ENCODE measurements around the gene TRIP12. TPM values are rescaled to one million over a fixed set of nuclear protein-coding genes. Genes with fewer than 3 reads are reported as not detected.
A peak's percentile ranks its signal among the peaks of the same experiment; 100 is the strongest.
"Not testable (repeated sequence)": the region's sequence is repeated elsewhere in the genome, so short reads cannot be mapped to it uniquely, and the experiment has no call there.

TRIP12 gene
- total RNA-seq = 100 to 1,000 TPM; 156 to 182 (median 168) TPM

GRCh38 chr2:229921892-229922448, at the start of gene TRIP12:
Gene TRIP12 (minus strand): TSS chr2:229922009. CDS start chr2:229880079, 41,930 bp downstream.
- intact Hi-C loops (cut with DNase I) = loop anchor here (5.0 kb wide), 1 partner anchor 60 kb away; no protein-coding TSS in a partner anchor
- peak within 1 kb of the TSS; percentile 84 to 96 (median 90) for H3K4me3 ChIP-seq
- H3K4me1 ChIP-seq = peaks cover 27 to 47% (median 41%) of the 10 kb centered on the region in 4 donors
- TF ChIP-seq POLR2A (IDR thresholded peaks at IDR 0.05; ENCODE audit: low read depth) (peak; percentile 13), EP300 (IDR thresholded peaks at IDR 0.05) (no peak), POLR2AphosphoS5 (IDR thresholded peaks at IDR 0.05) (peak; percentile 64 to 77)
- no peaks in the 10 kb centered on the region for H3K9me3 ChIP-seq
- WGBS = 0% methylated on average over 16 of the region's 49 CpGs
- H3K27ac ChIP-seq (replicated peaks in 1 of 4) = peak within 1 kb of the TSS; percentile 97 to 100 (median 99)
- peak; percentile 98 for DNase-seq (ENCODE audit: extremely low spot score)
- H3K36me3 ChIP-seq = peaks cover 0 to 6% (median 2%) of the 10 kb centered on the region in 4 donors
- no peaks in the 10 kb centered on the region for H3K27me3 ChIP-seq

- DNase-seq (ENCODE audit: extremely low spot score) = no peak
- Histone ChIP-seq H3K9me3 (no peaks in the 10 kb centered on the region), H3K36me3 (no peaks in the 10 kb centered on the region), H3K27me3 (no peaks in the 10 kb centered on the region), H3K4me1 (peaks cover 3 to 13% (median 11%) of the 10 kb centered on the region in 4 donors), H3K27ac (replicated peaks in 1 of 4) (no peak overlapping the region), H3K4me3 (no peak overlapping the region)
- WGBS = 96% methylated on average over 3 of the region's 3 CpGs
- intact Hi-C loops (cut with DNase I) = no loop called here
- TF ChIP-seq POLR2A (IDR thresholded peaks at IDR 0.05; ENCODE audit: low read depth) (no peak), POLR2AphosphoS5 (IDR thresholded peaks at IDR 0.05) (no peak), CTCF (IDR thresholded peaks at IDR 0.05) (no peak), EP300 (IDR thresholded peaks at IDR 0.05) (no peak)
Observed at GRCh38 chr2:229971298-229971790, 49.5 kb upstream of the TRIP12 start.

GRCh38 chr2:229970406-229970805, 48.6 kb upstream of the TRIP12 start:
- DNase-seq (ENCODE audit: extremely low spot score) = no peak
- no peak for TF ChIP-seq CTCF (IDR thresholded peaks at IDR 0.05)
- TF ChIP-seq POLR2AphosphoS5 (IDR thresholded peaks at IDR 0.05) = no peak
- no peak for TF ChIP-seq POLR2A (IDR thresholded peaks at IDR 0.05; ENCODE audit: low read depth)
- no peak for TF ChIP-seq EP300 (IDR thresholded peaks at IDR 0.05)
- no peak overlapping the region for H3K4me3 ChIP-seq
- H3K27me3 ChIP-seq = no peaks in the 10 kb centered on the region
- intact Hi-C loops (cut with DNase I) = no loop called here
- H3K36me3 ChIP-seq = no peaks in the 10 kb centered on the region
- H3K27ac ChIP-seq (replicated peaks in 1 of 4) = no peak overlapping the region
- WGBS = 88% methylated on average over 3 of the region's 3 CpGs
- H3K9me3 ChIP-seq = no peaks in the 10 kb centered on the region
- H3K4me1 ChIP-seq = peaks cover 3 to 13% (median 11%) of the 10 kb centered on the region in 4 donors

GRCh38 chr2:229969921-229970320, 48.1 kb upstream of the TRIP12 start:
- no peak for TF ChIP-seq EP300 (IDR thresholded peaks at IDR 0.05)
- TF ChIP-seq POLR2A (IDR thresholded peaks at IDR 0.05; ENCODE audit: low read depth) = no peak
- no peak for TF ChIP-seq CTCF (IDR thresholded peaks at IDR 0.05)
- TF ChIP-seq POLR2AphosphoS5 (IDR thresholded peaks at IDR 0.05) = no peak
- WGBS = 81% methylated on average over 3 of the region's 3 CpGs
- intact Hi-C loops (cut with DNase I) = no loop called here

GRCh38 chr2:229963596-229963995, 41.8 kb upstream of the TRIP12 start:
- DNase-seq (ENCODE audit: extremely low spot score); H3K27me3 ChIP-seq; H3K27ac ChIP-seq (replicated peaks in 1 of 4); intact Hi-C loops (cut with DNase I); H3K9me3 ChIP-seq; H3K36me3 ChIP-seq; H3K4me3 ChIP-seq; H3K4me1 ChIP-seq: not testable (repeated sequence)
- WGBS = 91% methylated on average over 9 of the region's 9 CpGs

More at GRCh38 chr2:229969921-229970320, 48.1 kb upstream of the TRIP12 start:
- no peaks in the 10 kb centered on the region for H3K9me3 ChIP-seq
- peaks cover 3 to 13% (median 11%) of the 10 kb centered on the region in 4 donors for H3K4me1 ChIP-seq
- no peak for DNase-seq (ENCODE audit: extremely low spot score)
- no peaks in the 10 kb centered on the region for H3K36me3 ChIP-seq
- no peak overlapping the region for H3K27ac ChIP-seq (replicated peaks in 1 of 4)
- no peak overlapping the region for H3K4me3 ChIP-seq
- no peaks in the 10 kb centered on the region for H3K27me3 ChIP-seq

Data from esophagus muscularis mucosa (tissue), 4 donors.